Nephron progenitor cell (in vitro differentiated cells): Measurements from ENCODE around the gene PROZ.
A peak's percentile ranks its signal among the peaks of the same experiment; 100 is the strongest.

Experiments
- DNase-seq: peaks from one replicate; pipeline ENCODE4 v3.0.0; 2021
- H3K27ac Mint-ChIP-seq: 2 replicates; pipeline ENCODE4 v1.8.0; 2021; ENCODE audit warnings: mild to moderate bottlenecking, moderate library complexity, mixed read lengths
- H3K27me3 Mint-ChIP-seq: 2 replicates; pipeline ENCODE4 v1.8.0; 2021; ENCODE audit warnings: mild to moderate bottlenecking, low read depth, mixed read lengths; ENCODE audit not compliant: poor library complexity
- H3K36me3 Mint-ChIP-seq: 2 replicates; pipeline ENCODE4 v1.8.0; 2021; ENCODE audit warnings: low read depth, mixed read lengths
- H3K4me1 Mint-ChIP-seq: 2 replicates; pipeline ENCODE4 v1.8.0; 2021; ENCODE audit warnings: mixed read lengths
- H3K4me3 Mint-ChIP-seq: 2 replicates; pipeline ENCODE4 v1.8.0; 2021; ENCODE audit warnings: mild to moderate bottlenecking, moderate library complexity, mixed read lengths
- H3K9me3 Mint-ChIP-seq: 2 replicates; pipeline ENCODE4 v1.8.0; 2021; ENCODE audit warnings: mild to moderate bottlenecking, moderate library complexity, mixed read lengths
- TF ChIP-seq, protein P1 (sequence below): fragments of 200-600 bp; sonication (generic); IDR thresholded peaks from 2 replicates; pipeline ENCODE4 v1.5.0; 2021; ENCODE audit warnings: antibody characterized with exemption

The PROZ gene

DNA sequence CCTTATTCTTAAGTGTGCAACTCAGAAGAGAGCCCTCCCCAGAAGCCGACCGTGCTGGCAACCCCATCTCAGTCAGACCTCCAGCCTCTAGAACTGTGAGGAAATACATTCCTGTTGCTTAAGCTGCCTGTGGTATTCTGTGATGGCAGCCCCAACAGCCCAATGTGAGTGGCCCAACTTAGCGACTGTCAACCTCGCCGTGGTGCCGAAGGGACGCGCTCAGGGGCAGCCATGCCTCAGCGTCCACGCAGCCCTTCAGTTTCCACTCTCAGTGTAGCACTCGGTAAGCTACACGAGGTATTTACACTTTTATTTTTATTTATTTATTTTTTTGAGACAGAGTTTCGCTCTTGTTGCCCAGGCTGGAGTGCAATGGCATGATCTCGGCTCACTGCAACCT lies 18.4 kb downstream of the PROZ start:
- H3K27me3 Mint-ChIP-seq: peaks cover 3% of the 10 kb centered on the region
- H3K27ac Mint-ChIP-seq: no peak overlapping the region

GRCh38 chr13:113178070-113178895 lies 19.8 kb downstream of the PROZ start:
- Mint-ChIP-seq H3K4me3 (no peak overlapping the region), H3K9me3 (no peaks in the 10 kb centered on the region), H3K27me3 (peaks cover 3% of the 10 kb centered on the region), H3K27ac (peak overlapping the region; percentile 51), H3K36me3 (peaks cover 69% of the 10 kb centered on the region), H3K4me1 (no peaks in the 10 kb centered on the region)
- no peak for DNase-seq
- TF ChIP-seq, protein P1, sequence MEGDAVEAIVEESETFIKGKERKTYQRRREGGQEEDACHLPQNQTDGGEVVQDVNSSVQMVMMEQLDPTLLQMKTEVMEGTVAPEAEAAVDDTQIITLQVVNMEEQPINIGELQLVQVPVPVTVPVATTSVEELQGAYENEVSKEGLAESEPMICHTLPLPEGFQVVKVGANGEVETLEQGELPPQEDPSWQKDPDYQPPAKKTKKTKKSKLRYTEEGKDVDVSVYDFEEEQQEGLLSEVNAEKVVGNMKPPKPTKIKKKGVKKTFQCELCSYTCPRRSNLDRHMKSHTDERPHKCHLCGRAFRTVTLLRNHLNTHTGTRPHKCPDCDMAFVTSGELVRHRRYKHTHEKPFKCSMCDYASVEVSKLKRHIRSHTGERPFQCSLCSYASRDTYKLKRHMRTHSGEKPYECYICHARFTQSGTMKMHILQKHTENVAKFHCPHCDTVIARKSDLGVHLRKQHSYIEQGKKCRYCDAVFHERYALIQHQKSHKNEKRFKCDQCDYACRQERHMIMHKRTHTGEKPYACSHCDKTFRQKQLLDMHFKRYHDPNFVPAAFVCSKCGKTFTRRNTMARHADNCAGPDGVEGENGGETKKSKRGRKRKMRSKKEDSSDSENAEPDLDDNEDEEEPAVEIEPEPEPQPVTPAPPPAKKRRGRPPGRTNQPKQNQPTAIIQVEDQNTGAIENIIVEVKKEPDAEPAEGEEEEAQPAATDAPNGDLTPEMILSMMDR: no peak

More for the DNA sequence above, 18.4 kb downstream of the PROZ start:
- TF ChIP-seq, protein P1: no peak
- H3K9me3 Mint-ChIP-seq: no peaks in the 10 kb centered on the region
- H3K36me3 Mint-ChIP-seq: peaks cover 65% of the 10 kb centered on the region
- no peak for DNase-seq
- H3K4me3 Mint-ChIP-seq: no peak overlapping the region
- peaks cover 6% of the 10 kb centered on the region for H3K4me1 Mint-ChIP-seq

GRCh38 chr13:113178896-113179167 lies 20.4 kb downstream of the PROZ start:
- DNase-seq: no peak
- Mint-ChIP-seq H3K27me3 (peaks cover 3% of the 10 kb centered on the region), H3K36me3 (peaks cover 73% of the 10 kb centered on the region), H3K9me3 (no peaks in the 10 kb centered on the region), H3K27ac (no peak overlapping the region), H3K4me3 (no peak overlapping the region), H3K4me1 (no peaks in the 10 kb centered on the region)
- TF ChIP-seq, protein P1: no peak

DNA sequence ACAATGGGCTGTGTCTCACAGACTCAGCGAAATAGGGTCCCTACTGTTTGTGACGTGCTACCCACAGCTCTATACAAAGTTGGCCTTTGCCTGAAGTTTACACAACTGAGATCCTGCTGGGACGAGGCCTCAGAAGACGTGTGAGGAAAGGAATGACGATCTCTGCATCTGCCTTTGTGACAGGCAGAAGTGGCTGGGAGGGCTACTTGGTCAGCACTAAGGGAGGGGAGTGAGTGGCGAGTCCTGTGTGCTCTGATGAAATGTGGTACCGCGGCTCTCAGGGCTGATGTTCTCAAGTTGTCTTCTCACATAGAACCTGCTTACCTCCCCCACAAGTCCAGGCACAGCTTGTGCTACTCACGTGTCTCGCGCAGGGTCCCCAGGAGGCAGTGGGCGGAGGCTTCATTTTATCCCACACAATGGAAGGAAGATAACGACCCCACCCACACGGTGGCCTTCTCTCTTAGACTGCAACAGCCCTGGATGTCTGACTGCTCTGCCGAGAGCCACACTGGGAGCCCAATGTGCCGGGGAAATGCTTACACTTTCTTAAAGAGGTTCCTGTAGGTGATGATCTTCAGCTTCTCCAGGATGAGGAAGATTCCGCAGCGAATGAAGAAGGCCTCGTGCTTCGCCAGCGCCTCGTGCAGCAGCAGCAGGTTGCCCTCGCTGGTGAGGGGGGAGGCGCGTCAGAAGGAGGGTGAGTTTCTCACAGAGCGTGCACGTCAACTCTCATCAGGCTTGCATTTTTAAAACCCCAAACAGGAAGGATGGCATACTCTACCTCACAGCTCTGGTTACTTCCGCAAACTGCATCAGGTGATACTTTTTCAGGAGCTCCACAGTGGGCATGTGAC lies 21.2 kb downstream of the PROZ start:
- Mint-ChIP-seq H3K27me3 (peaks cover 3% of the 10 kb centered on the region), H3K9me3 (no peaks in the 10 kb centered on the region), H3K4me3 (no peak overlapping the region), H3K27ac (peak overlapping the region; percentile 10), H3K4me1 (no peaks in the 10 kb centered on the region), H3K36me3 (peaks cover 72% of the 10 kb centered on the region)
- DNase-seq: no peak
- TF ChIP-seq, protein P1: no peak

DNA sequence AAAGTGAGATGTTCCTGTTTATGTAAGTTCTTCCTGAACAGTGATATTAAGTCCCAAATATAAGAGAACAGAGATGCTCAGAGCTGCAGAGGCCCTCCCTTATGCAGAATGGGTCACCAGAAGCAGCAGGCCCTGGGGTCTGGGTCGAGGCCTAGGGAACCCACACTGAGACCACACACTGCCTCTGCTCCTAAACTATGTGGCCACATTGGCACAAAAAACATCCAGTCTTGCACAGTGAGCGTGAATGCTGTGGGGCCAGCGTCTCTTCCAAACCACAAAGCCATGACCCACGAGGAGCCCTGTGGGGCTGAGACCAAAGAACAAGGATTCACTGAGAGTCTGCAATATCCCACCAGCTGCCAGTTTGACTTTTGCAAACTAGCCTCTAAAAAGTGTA lies 23.6 kb downstream of the PROZ start:
- H3K9me3 Mint-ChIP-seq: no peaks in the 10 kb centered on the region
- TF ChIP-seq, protein P1: no peak
- H3K27ac Mint-ChIP-seq: peak overlapping the region; percentile 39
- H3K36me3 Mint-ChIP-seq: peaks cover 62% of the 10 kb centered on the region
- H3K4me1 Mint-ChIP-seq: peaks cover under 1% of the 10 kb centered on the region
- no peak overlapping the region for H3K4me3 Mint-ChIP-seq
- no peak for DNase-seq
- peaks cover 3% of the 10 kb centered on the region for H3K27me3 Mint-ChIP-seq
